Heart left ventricle (tissue), 16 donors: ENCODE measurements around the gene UHRF2. TPM values are rescaled to one million over a fixed set of nuclear protein-coding genes. Genes with fewer than 3 reads are reported as not detected.
A peak's percentile ranks its signal among the peaks of the same experiment; 100 is the strongest.
"Not testable (repeated sequence)": the region's sequence is repeated elsewhere in the genome, so short reads cannot be mapped to it uniquely, and the experiment has no call there.

Experiments used
- ATAC-seq, 4 donors: fragments of 200-7000 bp; cut with Tn5 transposase; one replicate each; pipeline ENCODE4 v1.9.1; 2020 to 2022; ENCODE audit warnings: moderate library complexity in 4 of 4, mild to moderate bottlenecking in 3 of 4, moderate number of reproducible peaks in 1 of 4
- DNase-seq, 5 donors: peaks; one replicate each; pipeline ENCODE4 v3.0.0-alpha.2; 2020
- H3K27ac ChIP-seq, 12 donors: fragments of 200-600 bp; sonication (generic) in 4 of 12; one replicate each; pipeline versions ENCODE4 v1.5.0 to v1.8.0; 2016 to 2022; ENCODE audit warnings: mild to moderate bottlenecking in 2 of 12
- H3K27me3 ChIP-seq, 9 donors: fragments of 200-600 bp; sonication (generic) in 2 of 9; one replicate each; pipeline versions ENCODE4 v1.5.1 to v1.8.0; 2016 to 2022; ENCODE audit warnings: mild to moderate bottlenecking in 3 of 9
- H3K36me3 ChIP-seq, 9 donors: fragments of 200-600 bp; sonication (generic) in 2 of 9; one replicate each; pipeline versions ENCODE4 v1.5.0 to v1.8.0; 2018 to 2022; ENCODE audit warnings: mild to moderate bottlenecking in 2 of 9
- H3K4me1 ChIP-seq, 12 donors: fragments of 200-600 bp; sonication (generic) in 4 of 12; one replicate each; pipeline versions ENCODE4 v1.5.0 to v1.8.0; 2016 to 2022; ENCODE audit warnings: mild to moderate bottlenecking in 3 of 12
- H3K4me3 ChIP-seq, 12 donors: fragments of 200-600 bp; sonication (generic) in 4 of 12; one replicate each; pipeline versions ENCODE4 v1.5.0 to v1.8.0; 2017 to 2022; ENCODE audit warnings: mild to moderate bottlenecking in 9 of 12, moderate library complexity in 4 of 12
- H3K9me3 ChIP-seq, 12 donors: fragments of 200-600 bp; sonication (generic) in 4 of 12; one replicate each; pipeline versions ENCODE4 v1.5.0 to v1.8.0; 2016 to 2022; ENCODE audit warnings: mild to moderate bottlenecking in 1 of 12
- CTCF ChIP-seq, 12 donors: fragments of 200-600 bp; sonication (generic) in 4 of 12; IDR thresholded peaks; one replicate each; pipeline versions ENCODE4 v1.5.0 to v1.8.0; 2018 to 2022; ENCODE audit warnings: antibody characterized with exemption in 12 of 12, mild to moderate bottlenecking in 5 of 12
- POLR2A ChIP-seq, 2 donors: fragments of 450-650 bp; IDR thresholded peaks; one replicate each; pipeline ENCODE4 v1.6.1; 2017; ENCODE audit warnings: antibody characterized with exemption in 2 of 2, mild to moderate bottlenecking in 2 of 2, moderate library complexity in 2 of 2
- WGBS, 4 donors: extraction: QIAGEN DNeasy Blood & Tissue Kit in 2 of 4; methylation state at CpG; one replicate each; pipeline versions ENCODE4 v1.1.5 to v1.1.7; 2013 to 2018; 5-methylcytosine and 5-hydroxymethylcytosine counted together
- intact Hi-C, 10 donors: fragments of 100-400 bp; cut with DNase I; formaldehyde crosslinking; loops; one replicate each; pipeline versions ENCODE4 v1.11.1 to v1.14.2; 2022
- long read RNA-seq, 3 donors: library from polyadenylated mRNA; unstranded; transcript quantifications; one replicate each; pipeline ENCODE4 v2.0.0, GENCODE V29; 2020 to 2021
- polyA plus RNA-seq, 2 donors: library from polyadenylated mRNA; stranded (reverse); fragments of 200-250 nt; gene quantifications; one replicate each; pipeline ENCODE4 v1.2.3, GENCODE V29; 2013
- total RNA-seq, 9 donors: library from RNA; depleted of rRNA in 2 of 9; stranded (reverse); fragments of >200 nt in 2 of 9; fragmentation: NEBNext Ultra II Directional in 3 of 9; extraction: Animal tissue kit (Norgen Biotek cat#: 25700) in 3 of 9; gene quantifications; one replicate each; pipeline versions ENCODE4 v1.1.0 to v1.2.4, GENCODE V29; 2016 to 2023
- donor health status: ischemic (EF 13 %, LVEDD 7.1; RV severe dilation, severe dysfunction).
- donor health status: healthy with polysubstance abuse.
- donor health status: DM: no; HTN: yes; CAD: no.
- donor health status: DM: no; HTN: no; CAD: no.
- donor health status: ischemic (EF 25% LVEDD 6.9; RV normal size, moderate dysfunction).
- donor health status: ischemic (EF 25% LVEDD 5.7; RV mildly dilated, moderate dysfunction).
- donor health status: healthy.
- donor health status: DM: yes; HTN: yes; CAD: no.
- donor health status: ischemic (EF 35%, LVEDD 5.7; RV mildly dilated, moderate dysfunction).
- donor health status: nonischemic (EF 11% LVEDD 7.7; RV severe dilation, severe dysfunction).
- donor health status: DM: yes; HTN: yes; CAD: no.
- donor health status: PGD.
- donor health status: ischemic (EF 29% LVEDD 5.4; RV normal size, mild dysfunction).
- donor health status: nonischemic (EF 23%, LVEDD 6.1; RV moderate dilation, normal function).

UHRF2 gene
- total RNA-seq = 10 to 100 TPM; 12.2 to 20.6 (median 17.1) TPM
- polyA plus RNA-seq = 10 to 100 TPM in 1 of 2 donors, 1 to 10 TPM in 1; 6.4 to 11.6 TPM
- long read RNA-seq, donor 1, transcript UHRF2-201 (16 exons, 3,452 nt) = major isoform, 6 of 17 reads
- long read RNA-seq, donor 1, partial matches to known transcripts = 4 of 17 reads
- long read RNA-seq, donor 1, other reads (novel, unspliced or antisense) = 6 of 17 reads
- long read RNA-seq, donor 2, partial matches to known transcripts = 14 of 21 reads
- long read RNA-seq, donor 2, other reads (novel, unspliced or antisense) = 3 of 21 reads
- long read RNA-seq, donor 3, partial matches to known transcripts = 3 of 11 reads
- long read RNA-seq, donor 3, other reads (novel, unspliced or antisense) = 5 of 11 reads

DNA sequence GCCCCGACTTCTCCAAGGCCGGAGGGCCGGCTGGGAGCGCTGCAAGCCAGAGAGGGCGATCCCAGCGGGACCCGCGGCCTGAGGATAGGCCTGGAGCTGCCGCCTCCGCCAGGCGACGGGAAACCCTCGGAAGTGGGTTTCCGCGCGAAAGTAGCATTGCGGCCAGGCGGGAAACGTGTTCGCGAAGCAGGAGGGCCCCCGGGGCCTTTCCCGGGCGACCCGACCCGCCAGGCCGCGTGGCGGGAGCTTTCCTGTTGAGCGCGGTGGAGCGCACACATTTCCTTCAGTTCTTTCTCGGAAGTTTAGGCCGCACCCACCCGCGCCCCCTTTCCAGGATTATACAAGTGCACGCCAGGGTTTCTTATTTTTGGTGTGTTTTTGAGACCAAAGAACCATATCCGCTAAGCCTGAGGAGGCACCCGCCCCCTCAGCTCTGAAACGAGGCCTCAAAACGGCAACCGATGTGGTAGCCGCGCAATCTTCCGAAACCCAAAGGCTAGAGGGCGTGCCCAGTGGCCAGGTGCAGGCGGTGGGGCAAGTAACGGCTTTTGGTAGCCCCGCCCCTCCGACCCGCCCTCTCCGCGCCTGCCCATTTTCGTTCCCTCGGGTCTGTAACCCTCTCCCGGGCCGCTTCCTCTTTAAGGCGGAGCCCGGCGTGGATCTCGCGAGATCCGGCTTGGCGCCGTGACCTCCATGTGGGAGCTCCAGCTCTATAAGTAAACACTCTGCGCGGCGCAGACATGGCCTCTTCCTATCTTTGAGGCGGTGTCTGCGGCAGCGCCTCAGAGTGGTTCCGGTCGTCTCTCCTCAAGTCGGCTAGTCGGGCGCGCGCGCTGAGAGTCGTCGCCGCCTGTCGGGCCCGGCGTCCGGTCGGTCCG, at the start of gene UHRF2:
Gene UHRF2, plus strand, starts transcription at position 713 of the 878 bp plus-strand sequence. CDS start 292 bp downstream, outside the sequence.
- Histone ChIP-seq H3K27ac (peak within 1 kb of the TSS; percentile 69 to 98 (median 91)), H3K4me1 (peaks cover 0 to 37% (median 16%) of the 10 kb centered on the region in 12 donors), H3K4me3 (peak within 1 kb of the TSS; percentile 66 to 98 (median 95)), H3K9me3 (no peaks in the 10 kb centered on the region), H3K27me3 (peaks cover 0 to 5% (median 0%) of the 10 kb centered on the region in 9 donors), H3K36me3 (peaks cover 0 to 4% (median 0%) of the 10 kb centered on the region in 9 donors)
- peak; percentile 98 to 100 (median 99) for DNase-seq
- intact Hi-C loops = loop anchor here in 4 of 10 donors (2.0 to 10.0 kb wide), 6 partner anchors 40 to 345 kb away; partner anchors contain the start of gene KDM4C (in 1 of the 4)
- 1 to 2% (median 2%) methylated on average over 59 to 88 of the region's 88 CpGs for WGBS, 4 donors
- ATAC-seq = peak; percentile 98 to 99 (median 99)
- TF ChIP-seq POLR2A (IDR thresholded peaks at IDR 0.05) (peak in 1 of 2 donors; percentile 70), CTCF (IDR thresholded peaks at IDR 0.05) (peak in 1 of 12 donors; percentile 17)

GRCh38 chr9:6367128-6367890, 45.7 kb upstream of the UHRF2 start:
- Histone ChIP-seq H3K27me3 (no peaks in the 10 kb centered on the region), H3K27ac (no peak overlapping the region), H3K4me1 (no peaks in the 10 kb centered on the region), H3K4me3 (no peak overlapping the region), H3K9me3 (peaks cover 0 to 6% (median 0%) of the 10 kb centered on the region in 12 donors), H3K36me3 (no peaks in the 10 kb centered on the region)
- WGBS, 4 donors = 59 to 68% (median 66%) methylated on average over 4 of the region's 4 CpGs
- TF ChIP-seq POLR2A (IDR thresholded peaks at IDR 0.05) (no peak), CTCF (IDR thresholded peaks at IDR 0.05) (no peak)
- DNase-seq = no peak
- no peak for ATAC-seq
- intact Hi-C loops = no loop called here

DNA sequence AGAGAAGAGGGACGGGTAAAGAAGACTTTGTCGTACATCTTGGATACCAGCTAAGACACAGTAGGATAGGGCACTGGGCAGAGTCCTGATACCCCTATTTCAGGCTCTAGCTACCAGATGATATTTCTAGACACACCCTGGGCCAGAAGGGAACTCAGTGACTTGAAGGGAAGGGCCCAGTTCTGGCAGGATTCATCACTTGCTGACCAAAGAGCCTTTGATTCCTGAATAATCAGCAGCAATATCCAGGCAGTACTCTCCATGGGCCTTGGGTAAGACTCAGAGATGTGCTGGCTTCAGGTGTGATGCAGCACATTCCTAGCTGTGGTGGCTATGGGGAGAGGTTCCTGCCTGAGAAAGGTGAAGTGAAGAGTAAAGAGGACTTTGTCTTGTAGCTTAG, 44.2 kb upstream of the UHRF2 start:
- TF ChIP-seq CTCF (IDR thresholded peaks at IDR 0.05) = no peak
- no peak for TF ChIP-seq POLR2A (IDR thresholded peaks at IDR 0.05)
- WGBS, 4 donors = 88 to 94% (median 91%) methylated on average over 2 of the region's 2 CpGs
- no peak for ATAC-seq

GRCh38 chr9:6381477-6382012, 31.5 kb upstream of the UHRF2 start:
- H3K27me3 ChIP-seq, ATAC-seq, intact Hi-C loops, H3K9me3 ChIP-seq, H3K4me3 ChIP-seq, DNase-seq, H3K4me1 ChIP-seq, H3K27ac ChIP-seq, H3K36me3 ChIP-seq: not testable (repeated sequence)
- WGBS, 4 donors = 75 to 91% (median 85%) methylated on average over 4 of the region's 4 CpGs

More for the DNA sequence above, 44.2 kb upstream of the UHRF2 start:
- peaks cover 0 to 6% (median 0%) of the 10 kb centered on the region in 12 donors for H3K9me3 ChIP-seq
- no peak overlapping the region for H3K4me3 ChIP-seq
- intact Hi-C loops = no loop called here
- H3K36me3 ChIP-seq = no peaks in the 10 kb centered on the region
- no peak for DNase-seq
- H3K27ac ChIP-seq = no peak overlapping the region
- H3K27me3 ChIP-seq = no peaks in the 10 kb centered on the region
- no peaks in the 10 kb centered on the region for H3K4me1 ChIP-seq
